Gastroesophageal sphincter (tissue), 4 donors: Measurements from ENCODE around the gene PITPNM2. TPM values are rescaled to one million over a fixed set of nuclear protein-coding genes. Genes with fewer than 3 reads are reported as not detected.

Source experiments
- ATAC-seq: fragments of 150-250 bp; one replicate; pipeline ENCODE4 v1.9.1; 2016; ENCODE audit warnings: mild to moderate bottlenecking, moderate library complexity
- H3K27ac ChIP-seq, 4 donors: fragments of 200-600 bp; sonication (generic) in 3 of 4; 1 replicate in 3 of 4; 2 replicates in 1 of 4; pipeline ENCODE4 v1.5.1; 2016 to 2019
- H3K27me3 ChIP-seq: fragments of 200-600 bp; sonication (generic); one replicate; pipeline ENCODE4 v1.5.1; 2019
- H3K36me3 ChIP-seq, 2 donors: fragments of 200-600 bp; sonication (generic); one replicate each; pipeline ENCODE4 v1.5.1; 2019; ENCODE audit warnings: control low read depth in 1 of 2
- H3K4me1 ChIP-seq, 3 donors: fragments of 200-600 bp; sonication (generic); 1 replicate in 2 of 3; 2 replicates in 1 of 3; pipeline ENCODE4 v1.5.1; 2016 to 2019; ENCODE audit warnings: control low read depth in 2 of 3
- H3K4me3 ChIP-seq, 2 donors: fragments of 200-600 bp; sonication (generic); one replicate each; pipeline ENCODE4 v1.5.1; 2019; ENCODE audit warnings: mild to moderate bottlenecking in 1 of 2, moderate library complexity in 1 of 2
- H3K9me3 ChIP-seq, 3 donors: fragments of 200-600 bp; sonication (generic); one replicate each; pipeline ENCODE4 v1.5.1; 2017 to 2019; ENCODE audit warnings: control low read depth in 2 of 3
- CTCF ChIP-seq, 4 experiments: fragments of 200-600 bp in 2 of 4; fragments of 450-650 bp in 2 of 4; sonication (generic) in 1 of 4; IDR thresholded peaks; one replicate each; pipeline ENCODE4 v1.5.1; 2017 to 2019; ENCODE audit warnings: antibody characterized with exemption in 4 of 4, mild to moderate bottlenecking in 2 of 4, moderate library complexity in 2 of 4
- EP300 ChIP-seq: sonication (generic); formaldehyde crosslinking; IDR thresholded peaks from one replicate; pipeline ENCODE4 v1.6.1; 2017; ENCODE audit warnings: antibody characterized with exemption, mild to moderate bottlenecking
- POLR2A ChIP-seq, 2 donors: fragments of 450-650 bp; IDR thresholded peaks; one replicate each; pipeline ENCODE4 v1.6.1; 2017; ENCODE audit warnings: antibody characterized with exemption in 2 of 2, mild to moderate bottlenecking in 2 of 2, moderate library complexity in 1 of 2
- POLR2AphosphoS5 ChIP-seq: sonication (generic); formaldehyde crosslinking; IDR thresholded peaks from one replicate; pipeline ENCODE4 v1.6.1; 2017; ENCODE audit warnings: antibody characterized with exemption
- WGBS, 2 donors: methylation state at CpG; one replicate each; pipeline ENCODE4 v1.1.5; 2018; ENCODE audit warnings: low coverage in 1 of 2; 5-methylcytosine and 5-hydroxymethylcytosine counted together
- total RNA-seq, 4 donors: library from RNA; depleted of rRNA; stranded (reverse); fragments of >200 nt; gene quantifications; one replicate each; pipeline ENCODE4 v1.1.0, GENCODE V29; 2016

The PITPNM2 gene
- total RNA-seq, 4 donors from 2014 or later, result 9.9 to 20.4 (median 16.4) TPM

DNA sequence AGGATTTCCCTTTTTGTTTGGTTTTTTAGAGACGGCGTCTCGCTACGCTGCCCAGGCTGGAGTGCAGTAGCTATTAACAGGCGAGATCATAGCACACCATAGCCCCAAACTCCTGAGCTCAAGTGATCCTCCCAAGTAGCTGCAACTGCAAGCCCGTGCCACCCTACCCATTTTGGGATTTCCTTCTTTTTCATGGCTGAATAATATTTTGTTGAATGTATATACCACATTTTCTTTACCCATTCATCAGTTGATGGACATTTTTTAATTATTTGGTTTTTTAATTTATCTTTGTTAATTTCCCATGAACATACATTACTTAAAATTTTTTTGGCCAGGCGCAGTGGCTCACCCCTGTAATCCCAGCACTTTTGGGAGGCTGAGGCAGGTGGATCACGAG lies 15.2 kb downstream of the PITPNM2 start:
- Histone ChIP-seq H3K27me3 (no peaks in the 10 kb centered on the region), H3K9me3 (no peaks in the 10 kb centered on the region), H3K36me3 (no peaks in the 10 kb centered on the region), H3K27ac (peak overlapping the region in 1 of 4 donors; percentile 82), H3K4me1 (peaks cover 10 to 57% (median 19%) of the 10 kb centered on the region in 3 donors), H3K4me3 (no peak overlapping the region)
- WGBS, 2 donors, result 80 to 81% methylated on average over 5 to 7 of the region's 8 CpGs
- ATAC-seq, result no peak
- TF ChIP-seq EP300, result no peak
- TF ChIP-seq CTCF (IDR thresholded peaks at IDR 0.05), result no peak
- no peak for TF ChIP-seq POLR2AphosphoS5
- no peak for TF ChIP-seq POLR2A (IDR thresholded peaks at IDR 0.05)

GRCh38 chr12:123134826-123135225 lies 16.1 kb downstream of the PITPNM2 start:
- no peak for ATAC-seq
- whole genome bisulfite sequencing, 2 donors, result 93 to 95% methylated on average over 3 to 6 of the region's 6 CpGs
- no peak for TF ChIP-seq EP300

GRCh38 chr12:123134271-123134671 lies 16.6 kb downstream of the PITPNM2 start:
- H3K27me3 ChIP-seq, result no peaks in the 10 kb centered on the region
- peak overlapping the region in 1 of 4 donors; percentile 2 for H3K27ac ChIP-seq
- no peak for ATAC-seq
- peaks cover 0 to 45% (median 10%) of the 10 kb centered on the region in 3 donors for H3K4me1 ChIP-seq
- H3K36me3 ChIP-seq, result no peaks in the 10 kb centered on the region
- no peak for TF ChIP-seq CTCF (IDR thresholded peaks at IDR 0.05)
- no peak for TF ChIP-seq POLR2AphosphoS5
- TF ChIP-seq EP300, result no peak
- TF ChIP-seq POLR2A (IDR thresholded peaks at IDR 0.05), result no peak
- H3K4me3 ChIP-seq, result no peak overlapping the region
- WGBS, 2 donors, result no CpG with 5 or more reads among the region's 9 CpGs
- H3K9me3 ChIP-seq, result no peaks in the 10 kb centered on the region

More at GRCh38 chr12:123134826-123135225, 16.1 kb downstream of the PITPNM2 start:
- Histone ChIP-seq H3K36me3 (no peaks in the 10 kb centered on the region), H3K4me1 (peaks cover 2 to 50% (median 11%) of the 10 kb centered on the region in 3 donors), H3K9me3 (no peaks in the 10 kb centered on the region), H3K27ac (peak overlapping the region in 1 of 4 donors; percentile 2), H3K4me3 (no peak overlapping the region), H3K27me3 (no peaks in the 10 kb centered on the region)

DNA sequence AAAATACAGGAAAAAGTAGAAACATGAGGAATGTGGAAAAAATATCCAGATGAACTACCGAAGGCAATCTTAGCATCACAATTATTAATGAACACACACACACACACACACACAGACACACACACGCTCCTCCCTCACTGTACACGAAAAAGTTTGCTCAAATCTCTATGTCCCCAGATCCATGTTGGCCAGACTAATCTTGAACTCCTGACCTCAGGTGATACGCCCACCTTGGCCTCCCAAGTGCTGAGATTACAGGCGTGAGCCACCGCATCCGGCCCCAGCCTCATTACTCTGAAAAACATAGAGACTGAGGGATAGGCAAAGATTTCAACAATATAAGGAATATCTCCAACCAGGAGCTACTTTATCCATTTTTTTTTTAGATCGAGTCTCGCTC lies 17.2 kb downstream of the PITPNM2 start:
- no peak for ATAC-seq
- TF ChIP-seq POLR2A (IDR thresholded peaks at IDR 0.05) (no peak), POLR2AphosphoS5 (no peak), EP300 (no peak), CTCF (IDR thresholded peaks at IDR 0.05) (no peak)
- WGBS, 2 donors, result 86 to 94% methylated on average over 5 to 6 of the region's 9 CpGs
- Histone ChIP-seq H3K27me3 (no peaks in the 10 kb centered on the region), H3K4me1 (peaks cover 0 to 41% (median 10%) of the 10 kb centered on the region in 3 donors), H3K36me3 (no peaks in the 10 kb centered on the region), H3K9me3 (no peaks in the 10 kb centered on the region), H3K4me3 (no peak overlapping the region), H3K27ac (peak overlapping the region in 1 of 4 donors; percentile 68)

- H3K27ac ChIP-seq, result peak overlapping the region in 2 of 4 donors; percentile 2 to 68
- WGBS, 2 donors, result 79 to 96% methylated on average over 3 of the region's 3 CpGs
These were observed 17.8 kb downstream of the PITPNM2 start for GRCh38 chr12:123132951-123133619.

More at GRCh38 chr12:123132951-123133619, 17.8 kb downstream of the PITPNM2 start:
- Histone ChIP-seq H3K4me1 (peaks cover 0 to 45% (median 10%) of the 10 kb centered on the region in 3 donors), H3K4me3 (no peak overlapping the region), H3K27me3 (no peaks in the 10 kb centered on the region), H3K9me3 (no peaks in the 10 kb centered on the region), H3K36me3 (no peaks in the 10 kb centered on the region)
- no peak for ATAC-seq
- TF ChIP-seq POLR2A (IDR thresholded peaks at IDR 0.05), result no peak
- TF ChIP-seq EP300, result no peak
- TF ChIP-seq POLR2AphosphoS5, result no peak
